Left ventricle myocardium inferior (tissue), 1 donor: ENCODE data around the gene VIT. TPM values are rescaled to one million over a fixed set of nuclear protein-coding genes. Genes with fewer than 3 reads are reported as not detected.

Source experiments
- DNase-seq: peaks from one replicate; pipeline ENCODE4 v3.0.0-alpha.2; 2020
- H3K27ac ChIP-seq: fragments of 200-600 bp; replicated peaks from 2 replicates; pipeline ENCODE4 v1.8.0; 2021
- H3K27me3 ChIP-seq: fragments of 200-600 bp; 2 replicates; pipeline ENCODE4 v1.8.0; 2021; ENCODE audit warnings: low read depth
- H3K36me3 ChIP-seq: fragments of 200-600 bp; 2 replicates; pipeline ENCODE4 v1.8.0; 2021
- H3K4me1 ChIP-seq: fragments of 200-600 bp; 2 replicates; pipeline ENCODE4 v1.8.0; 2021
- H3K4me3 ChIP-seq: fragments of 200-600 bp; 2 replicates; pipeline ENCODE4 v1.8.0; 2021; ENCODE audit warnings: mild to moderate bottlenecking, moderate library complexity
- H3K9me3 ChIP-seq: fragments of 200-600 bp; replicated peaks from 2 replicates; pipeline ENCODE4 v1.8.0; 2021
- CTCF ChIP-seq: fragments of 200-600 bp; IDR thresholded peaks from 2 replicates; pipeline ENCODE4 v1.8.0; 2021; ENCODE audit warnings: antibody characterized with exemption, mild to moderate bottlenecking, borderline replicate concordance
- intact Hi-C: fragments of 100-400 bp; cut with micrococcal nuclease; formaldehyde crosslinking; loops from one replicate; pipeline ENCODE4 v1.11.0; 2022
- total RNA-seq: library from RNA; stranded (reverse); fragmentation: NEBNext Ultra II Directional; extraction: Animal tissue kit (Norgen Biotek cat#: 25700); gene quantifications from one replicate; pipeline ENCODE4 v1.2.1, GENCODE V29; 2021
- donor health status: DM: no; HTN: yes; CAD: no; lungs with severe emphysema.

VIT gene
- total RNA-seq, 1 donor from 2014 or later, result 8.5 TPM

- intact Hi-C loops, result no loop called here
- TF ChIP-seq CTCF, result no peak
- DNase-seq, result no peak
- Histone ChIP-seq H3K9me3 (no peaks in the 10 kb centered on the region), H3K27me3 (peaks cover 11% of the 10 kb centered on the region), H3K36me3 (no peaks in the 10 kb centered on the region), H3K4me1 (no peaks in the 10 kb centered on the region), H3K4me3 (no peak overlapping the region), H3K27ac (no peak overlapping the region)
Measured at GRCh38 chr2:36671731-36672130, 24.8 kb upstream of the VIT start.

GRCh38 chr2:36672199-36672598 lies 24.3 kb upstream of the VIT start:
- no peak overlapping the region for H3K4me3 ChIP-seq
- TF ChIP-seq CTCF, result peak; percentile 54
- no peak overlapping the region for H3K27ac ChIP-seq
- intact Hi-C loops, result no loop called here
- no peak for DNase-seq
- H3K27me3 ChIP-seq, result peaks cover 8% of the 10 kb centered on the region
- no peaks in the 10 kb centered on the region for H3K9me3 ChIP-seq
- no peaks in the 10 kb centered on the region for H3K4me1 ChIP-seq
- no peaks in the 10 kb centered on the region for H3K36me3 ChIP-seq

DNA sequence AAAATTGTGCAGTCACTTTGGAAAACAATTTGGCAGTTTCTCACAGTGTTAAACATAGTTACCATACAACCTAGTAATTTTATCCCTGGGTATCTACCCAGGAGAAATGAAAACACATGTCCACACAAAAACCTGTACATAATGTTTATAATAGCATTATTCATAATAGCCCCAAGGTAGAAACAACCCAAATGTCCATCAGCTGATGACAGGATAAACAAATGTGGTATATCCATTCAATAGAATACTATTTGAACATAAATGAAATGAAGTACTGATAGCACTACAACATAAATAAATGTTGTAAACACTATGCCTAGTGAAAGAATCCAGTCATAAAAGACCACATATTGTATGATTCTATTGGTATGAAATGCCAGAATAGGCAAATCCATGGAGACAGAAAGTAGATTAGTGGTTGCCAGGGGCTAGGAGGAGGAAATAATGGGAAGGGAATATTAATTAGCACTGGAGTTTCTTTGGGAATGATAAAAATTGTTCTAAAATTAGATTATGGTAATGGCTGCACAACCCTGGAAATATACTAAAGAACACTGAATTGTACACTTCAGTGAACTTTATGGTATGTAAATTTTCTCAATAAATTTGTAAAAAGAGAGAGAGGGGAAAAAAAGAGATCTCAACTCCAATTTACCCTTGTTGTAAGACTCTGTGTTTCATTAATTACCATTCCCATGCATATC lies 20.8 kb upstream of the VIT start:
- Histone ChIP-seq H3K9me3 (peaks cover 16% of the 10 kb centered on the region), H3K27ac (no peak overlapping the region), H3K4me3 (no peak overlapping the region), H3K27me3 (no peaks in the 10 kb centered on the region), H3K4me1 (no peaks in the 10 kb centered on the region), H3K36me3 (no peaks in the 10 kb centered on the region)
- intact Hi-C loops, result no loop called here
- DNase-seq, result no peak
- no peak for TF ChIP-seq CTCF

DNA sequence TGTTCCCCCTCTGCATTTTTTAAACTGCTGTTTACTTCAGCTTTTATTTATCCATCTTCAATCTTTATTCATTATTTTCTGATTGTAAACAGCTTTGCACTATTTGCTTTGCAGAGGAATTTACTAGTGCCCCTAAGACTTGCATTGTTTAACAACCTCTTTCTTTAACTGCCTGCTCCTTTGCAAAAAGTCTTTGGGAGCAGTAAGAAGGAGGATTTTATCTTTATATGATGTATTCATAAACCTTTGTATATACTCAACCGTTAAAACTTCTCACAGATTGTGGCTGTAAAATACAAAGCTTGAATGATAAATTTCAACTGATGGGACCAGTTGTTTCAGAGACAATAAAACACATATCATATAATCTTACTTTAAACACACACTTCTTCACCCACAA lies 20.1 kb upstream of the VIT start:
- H3K27me3 ChIP-seq, result no peaks in the 10 kb centered on the region
- no peak for DNase-seq
- H3K27ac ChIP-seq, result no peak overlapping the region
- peaks cover 16% of the 10 kb centered on the region for H3K9me3 ChIP-seq
- no peaks in the 10 kb centered on the region for H3K4me1 ChIP-seq
- intact Hi-C loops, result no loop called here
- H3K36me3 ChIP-seq, result no peaks in the 10 kb centered on the region
- no peak for TF ChIP-seq CTCF
- H3K4me3 ChIP-seq, result no peak overlapping the region

DNA sequence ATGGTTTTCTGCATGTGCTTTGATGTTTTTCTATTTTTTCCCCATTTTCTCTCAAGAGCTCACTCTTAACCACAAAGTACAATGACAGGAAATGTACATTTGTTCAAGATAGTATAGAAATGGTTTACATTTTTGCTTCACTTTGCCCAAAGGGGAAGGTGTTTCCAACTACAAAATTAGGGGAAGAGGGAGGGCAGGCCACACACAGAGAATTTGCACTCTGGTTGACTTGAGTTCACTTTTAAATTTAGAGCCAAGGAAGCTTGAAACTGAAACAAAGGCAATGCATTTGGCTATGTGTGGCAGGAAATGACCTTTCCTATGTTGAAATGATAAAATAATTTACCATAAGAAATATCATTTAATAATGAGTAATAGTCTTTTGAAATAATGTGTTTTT lies 19.1 kb upstream of the VIT start:
- H3K36me3 ChIP-seq, result no peaks in the 10 kb centered on the region
- no peak for TF ChIP-seq CTCF
- no peaks in the 10 kb centered on the region for H3K4me1 ChIP-seq
- H3K4me3 ChIP-seq, result no peak overlapping the region
- peaks cover 16% of the 10 kb centered on the region for H3K9me3 ChIP-seq
- no peak overlapping the region for H3K27ac ChIP-seq
- intact Hi-C loops, result no loop called here
- DNase-seq, result no peak
- no peaks in the 10 kb centered on the region for H3K27me3 ChIP-seq
